SU-DHL-6 (cell line): Measurements from ENCODE around the gene SPNS3.

Experiments used
- H2AFZ ChIP-seq: fragments of 200-600 bp; sonication (generic); 2 replicates; pipeline ENCODE4 v1.6.1; 2014; ENCODE audit warnings: low read depth, mild to moderate bottlenecking, moderate library complexity, mixed read lengths, antibody characterized with exemption, low read length; ENCODE audit not compliant: severe bottlenecking
- H3F3A ChIP-seq: fragments of 200-600 bp; shearing (Covaris generic); 2 replicates; pipeline ENCODE4 v1.6.0; 2016; ENCODE audit warnings: antibody characterized with exemption, mild to moderate bottlenecking; ENCODE audit not compliant: insufficient read depth
- H3K27ac ChIP-seq: fragments of 200-600 bp; sonication (generic); 2 replicates; pipeline ENCODE4 v1.5.1; 2016; ENCODE audit warnings: low read depth, mild to moderate bottlenecking, low read length, moderate library complexity, mixed read lengths
- H3K27me3 ChIP-seq: fragments of 200-600 bp; sonication (generic), shearing (Covaris generic); 2 replicates; pipeline ENCODE4 v1.6.0; 2014; ENCODE audit warnings: mild to moderate bottlenecking, low read length
- H3K36me3 ChIP-seq: fragments of 200-600 bp; sonication (generic); 2 replicates; pipeline ENCODE4 v1.6.1; 2014; ENCODE audit warnings: mild to moderate bottlenecking, low read length, mixed read lengths
- H3K4me2 ChIP-seq: fragments of 300-600, 200-600 bp; shearing (Covaris generic), sonication (generic); 2 replicates; pipeline ENCODE4 v1.6.0; 2014; ENCODE audit warnings: low read length, low read depth, mild to moderate bottlenecking; ENCODE audit not compliant: poor library complexity, severe bottlenecking
- H3K4me3 ChIP-seq: fragments of 200-600 bp; sonication (generic); 2 replicates; pipeline ENCODE4 v1.5.1; 2014; ENCODE audit warnings: antibody characterized with exemption, low read length, mild to moderate bottlenecking, mixed read lengths; ENCODE audit not compliant: insufficient read depth, poor library complexity, severe bottlenecking
- H3K79me2 ChIP-seq: fragments of 200-600 bp; sonication (generic); 2 replicates; pipeline ENCODE4 v1.6.1; 2014; ENCODE audit warnings: mild to moderate bottlenecking, low read length, moderate library complexity; ENCODE audit not compliant: insufficient read depth
- H3K9ac ChIP-seq: fragments of 200-600 bp; sonication (generic); 2 replicates; pipeline ENCODE4 v1.7.0; 2014; ENCODE audit warnings: mild to moderate bottlenecking, low read length
- H3K9me2 ChIP-seq: fragments of 200-600 bp; sonication (generic); replicated peaks from 2 replicates; pipeline ENCODE4 v1.6.1; 2014; ENCODE audit warnings: low read length; ENCODE audit not compliant: insufficient read depth
- H3K9me3 ChIP-seq: fragments of 200-600 bp; sonication (generic); 2 replicates; pipeline ENCODE4 v1.6.1; 2014; ENCODE audit warnings: low read length, mixed read lengths; ENCODE audit not compliant: insufficient read depth
- H4K20me1 ChIP-seq: fragments of 200-600 bp; sonication (generic); 2 replicates; pipeline ENCODE4 v1.6.1; 2014; ENCODE audit warnings: low read depth, mild to moderate bottlenecking, antibody characterized with exemption, low read length, moderate library complexity, mixed read lengths
- EZH2phosphoT487 ChIP-seq: fragments of 200-600 bp; sonication (generic), shearing (Covaris generic); conservative IDR thresholded peaks from 2 replicates; pipeline ENCODE4 v1.6.1; 2018; ENCODE audit warnings: mild to moderate bottlenecking, antibody characterized with exemption, low read length, moderate library complexity, mixed read lengths
- TF ChIP-seq, protein P1 (sequence below): fragments of 200-600 bp; sonication (generic); IDR thresholded peaks from one replicate; pipeline ENCODE4 v1.5.1; 2017; ENCODE audit warnings: antibody characterized with exemption, mild to moderate bottlenecking, low read length, moderate library complexity; ENCODE audit not compliant: insufficient read depth, poor library complexity, severe bottlenecking

SPNS3 gene

DNA sequence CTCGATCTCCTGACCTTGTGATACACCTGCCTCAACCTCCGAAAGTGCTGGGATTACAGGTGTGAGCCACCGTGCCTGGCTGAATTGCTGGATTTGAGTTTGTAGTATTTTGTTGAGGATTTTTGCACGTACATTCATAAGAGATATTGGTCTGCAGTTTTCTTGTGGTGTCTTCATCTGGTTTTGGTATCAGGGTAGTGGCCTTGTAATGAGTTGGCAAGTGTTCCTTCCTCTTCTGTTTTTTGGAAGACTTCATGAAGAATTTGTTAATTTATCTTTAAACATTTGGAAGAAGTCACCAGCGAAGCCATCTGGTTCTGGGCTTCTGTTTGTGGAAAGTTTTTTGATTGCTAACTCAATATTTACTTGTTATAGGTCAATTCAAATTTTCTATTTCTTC is 26.9 kb downstream of the SPNS3 start:
- Histone ChIP-seq H3F3A (no peaks in the 10 kb centered on the region), H2AFZ (no peak overlapping the region), H3K4me3 (no peak overlapping the region), H3K36me3 (no peaks in the 10 kb centered on the region), H4K20me1 (no peaks in the 10 kb centered on the region), H3K27ac (no peak overlapping the region), H3K9ac (no peak overlapping the region), H3K9me3 (no peaks in the 10 kb centered on the region), H3K9me2 (no peaks in the 10 kb centered on the region), H3K79me2 (no peaks in the 10 kb centered on the region), H3K27me3 (no peaks in the 10 kb centered on the region), H3K4me2 (no peak overlapping the region)
- no peak for TF ChIP-seq EZH2phosphoT487
- TF ChIP-seq, protein P1, sequence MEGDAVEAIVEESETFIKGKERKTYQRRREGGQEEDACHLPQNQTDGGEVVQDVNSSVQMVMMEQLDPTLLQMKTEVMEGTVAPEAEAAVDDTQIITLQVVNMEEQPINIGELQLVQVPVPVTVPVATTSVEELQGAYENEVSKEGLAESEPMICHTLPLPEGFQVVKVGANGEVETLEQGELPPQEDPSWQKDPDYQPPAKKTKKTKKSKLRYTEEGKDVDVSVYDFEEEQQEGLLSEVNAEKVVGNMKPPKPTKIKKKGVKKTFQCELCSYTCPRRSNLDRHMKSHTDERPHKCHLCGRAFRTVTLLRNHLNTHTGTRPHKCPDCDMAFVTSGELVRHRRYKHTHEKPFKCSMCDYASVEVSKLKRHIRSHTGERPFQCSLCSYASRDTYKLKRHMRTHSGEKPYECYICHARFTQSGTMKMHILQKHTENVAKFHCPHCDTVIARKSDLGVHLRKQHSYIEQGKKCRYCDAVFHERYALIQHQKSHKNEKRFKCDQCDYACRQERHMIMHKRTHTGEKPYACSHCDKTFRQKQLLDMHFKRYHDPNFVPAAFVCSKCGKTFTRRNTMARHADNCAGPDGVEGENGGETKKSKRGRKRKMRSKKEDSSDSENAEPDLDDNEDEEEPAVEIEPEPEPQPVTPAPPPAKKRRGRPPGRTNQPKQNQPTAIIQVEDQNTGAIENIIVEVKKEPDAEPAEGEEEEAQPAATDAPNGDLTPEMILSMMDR = no peak

DNA sequence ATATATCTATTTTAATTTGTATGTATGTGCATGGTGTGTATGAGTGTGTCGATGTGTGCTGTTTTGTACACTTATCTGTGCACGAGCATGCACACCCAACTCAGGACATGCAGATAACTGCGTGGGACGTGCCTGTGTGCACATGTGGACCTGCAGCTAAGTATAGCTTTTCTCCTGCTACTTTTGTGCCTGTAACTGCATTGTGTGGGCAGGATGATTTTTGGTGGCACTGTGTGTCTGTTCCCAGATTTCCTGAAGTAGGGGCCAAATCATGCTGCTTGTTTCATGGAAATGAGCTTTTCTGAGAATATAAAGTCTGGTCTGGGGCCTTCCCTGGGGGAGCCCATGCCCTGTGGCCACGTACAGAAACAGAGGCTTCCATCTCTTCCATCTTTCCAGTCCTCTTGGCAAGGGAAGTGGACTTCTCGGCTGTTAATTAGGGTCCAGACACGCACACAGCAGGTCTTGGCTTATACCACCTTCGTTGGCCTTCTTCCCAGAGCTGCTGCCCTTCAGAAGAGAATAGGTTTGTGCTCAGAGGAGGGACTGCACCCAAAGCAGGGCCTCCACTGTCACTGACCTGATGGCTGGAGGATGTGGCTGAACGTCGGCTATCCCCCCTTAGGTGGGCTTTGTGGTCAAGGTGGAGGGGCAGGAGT is 30.2 kb downstream of the SPNS3 start:
- Histone ChIP-seq H3K27me3 (no peaks in the 10 kb centered on the region), H3F3A (no peaks in the 10 kb centered on the region), H3K27ac (no peak overlapping the region), H3K4me2 (no peak overlapping the region), H3K9me2 (no peaks in the 10 kb centered on the region), H3K4me3 (no peak overlapping the region), H4K20me1 (no peaks in the 10 kb centered on the region), H3K9ac (no peak overlapping the region), H3K36me3 (no peaks in the 10 kb centered on the region), H3K9me3 (no peaks in the 10 kb centered on the region), H2AFZ (no peak overlapping the region), H3K79me2 (no peaks in the 10 kb centered on the region)
- TF ChIP-seq, protein P1 = no peak
- no peak for TF ChIP-seq EZH2phosphoT487

DNA sequence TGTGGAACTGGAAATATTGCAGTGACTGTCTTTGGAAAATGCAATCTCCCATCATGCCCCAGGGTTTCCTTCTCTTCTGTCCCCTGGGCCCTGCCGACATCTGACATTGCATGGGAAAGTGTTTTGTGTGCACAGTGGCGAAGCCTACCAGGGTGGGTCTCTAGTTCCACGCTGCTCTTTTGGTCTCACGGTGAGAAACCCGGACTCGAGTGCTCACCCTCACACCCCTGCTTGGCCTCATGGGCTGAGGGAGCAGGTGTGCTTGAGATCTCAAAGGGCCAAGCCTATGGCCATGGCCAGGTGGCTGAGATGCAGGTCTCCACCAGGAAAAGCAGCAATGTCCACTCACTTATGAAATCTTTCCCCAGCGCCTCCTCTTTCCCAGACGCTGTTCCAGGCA is 32.0 kb downstream of the SPNS3 start:
- Histone ChIP-seq H3K9ac (no peak overlapping the region), H3K27ac (no peak overlapping the region), H3K36me3 (no peaks in the 10 kb centered on the region), H3K4me3 (no peak overlapping the region), H3K4me2 (no peak overlapping the region), H3K79me2 (no peaks in the 10 kb centered on the region), H3K9me2 (no peaks in the 10 kb centered on the region), H4K20me1 (no peaks in the 10 kb centered on the region), H2AFZ (no peak overlapping the region), H3F3A (no peaks in the 10 kb centered on the region), H3K9me3 (no peaks in the 10 kb centered on the region), H3K27me3 (no peaks in the 10 kb centered on the region)
- no peak for TF ChIP-seq EZH2phosphoT487
- TF ChIP-seq, protein P1 = no peak
